Sigmoid colon (tissue), 4 donors: ENCODE data around the gene TMF1.

Source experiments
- EP300 ChIP-seq, 4 donors: sonication (generic); formaldehyde crosslinking; IDR thresholded peaks; one replicate each; pipeline ENCODE4 v1.6.1; 2017; ENCODE audit warnings: antibody characterized with exemption in 4 of 4
- POLR2A ChIP-seq, 2 donors: fragments of 450-650 bp; IDR thresholded peaks; one replicate each; pipeline ENCODE4 v1.6.1; 2016; ENCODE audit warnings: antibody characterized with exemption in 2 of 2, mild to moderate bottlenecking in 2 of 2, moderate library complexity in 2 of 2
- TF ChIP-seq, protein P1 (sequence below), 4 experiments: fragments of 450-650 bp in 3 of 4; fragments of 200-600 bp in 1 of 4; IDR thresholded peaks; one replicate each; pipeline ENCODE4 v1.5.1; 2016 to 2019; ENCODE audit warnings: antibody characterized with exemption in 4 of 4, mild to moderate bottlenecking in 3 of 4, moderate library complexity in 2 of 4

- TF ChIP-seq, protein P1, sequence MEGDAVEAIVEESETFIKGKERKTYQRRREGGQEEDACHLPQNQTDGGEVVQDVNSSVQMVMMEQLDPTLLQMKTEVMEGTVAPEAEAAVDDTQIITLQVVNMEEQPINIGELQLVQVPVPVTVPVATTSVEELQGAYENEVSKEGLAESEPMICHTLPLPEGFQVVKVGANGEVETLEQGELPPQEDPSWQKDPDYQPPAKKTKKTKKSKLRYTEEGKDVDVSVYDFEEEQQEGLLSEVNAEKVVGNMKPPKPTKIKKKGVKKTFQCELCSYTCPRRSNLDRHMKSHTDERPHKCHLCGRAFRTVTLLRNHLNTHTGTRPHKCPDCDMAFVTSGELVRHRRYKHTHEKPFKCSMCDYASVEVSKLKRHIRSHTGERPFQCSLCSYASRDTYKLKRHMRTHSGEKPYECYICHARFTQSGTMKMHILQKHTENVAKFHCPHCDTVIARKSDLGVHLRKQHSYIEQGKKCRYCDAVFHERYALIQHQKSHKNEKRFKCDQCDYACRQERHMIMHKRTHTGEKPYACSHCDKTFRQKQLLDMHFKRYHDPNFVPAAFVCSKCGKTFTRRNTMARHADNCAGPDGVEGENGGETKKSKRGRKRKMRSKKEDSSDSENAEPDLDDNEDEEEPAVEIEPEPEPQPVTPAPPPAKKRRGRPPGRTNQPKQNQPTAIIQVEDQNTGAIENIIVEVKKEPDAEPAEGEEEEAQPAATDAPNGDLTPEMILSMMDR (IDR thresholded peaks at IDR 0.05) = no peak
- TF ChIP-seq EP300 (IDR thresholded peaks at IDR 0.05) = no peak
- TF ChIP-seq POLR2A (IDR thresholded peaks at IDR 0.05) = no peak
Observed at GRCh38 chr3:69044608-69045007, 7.5 kb downstream of the TMF1 start.
